GM23338 (cell line): ENCODE results near the gene TEKTIP1. TPM values are rescaled to one million over a fixed set of nuclear protein-coding genes. Genes with fewer than 3 reads are reported as not detected.

Experiments used
- ATAC-seq: fragments of 200-7000 bp; cut with Tn5 transposase; 3 replicates; pipeline ENCODE4 v1.9.1; 2020
- DNase-seq: peaks from one replicate; pipeline ENCODE4 v3.0.0-alpha.2; 2015; ENCODE audit warnings: low spot score
- H2AFZ ChIP-seq: fragments of 200-600 bp; sonication (generic); 2 replicates; pipeline ENCODE4 v1.8.0; 2016; ENCODE audit warnings: antibody characterized with exemption, mild to moderate bottlenecking, moderate library complexity
- H3F3A ChIP-seq: fragments of 200-600 bp; sonication (generic); replicated peaks from 2 replicates; pipeline ENCODE4 v1.8.0; 2017; ENCODE audit warnings: antibody characterized with exemption, mixed run types, low read depth
- H3K27ac ChIP-seq: fragments of 200-600 bp; sonication (generic); 2 replicates; pipeline ENCODE4 v1.6.1; 2016; ENCODE audit warnings: low read depth
- H3K27me3 ChIP-seq: fragments of 200-600 bp; sonication (generic); 2 replicates; pipeline ENCODE4 v1.8.0; 2016; ENCODE audit warnings: mild to moderate bottlenecking, mixed run types, moderate library complexity; ENCODE audit not compliant: insufficient read depth
- H3K36me3 ChIP-seq: fragments of 200-600 bp; sonication (generic); 2 replicates; pipeline ENCODE4 v1.8.0; 2016; ENCODE audit warnings: mild to moderate bottlenecking; ENCODE audit not compliant: insufficient read depth
- H3K4me1 ChIP-seq: fragments of 200-600 bp; sonication (generic); 2 replicates; pipeline ENCODE4 v1.8.0; 2016; ENCODE audit warnings: mild to moderate bottlenecking, moderate library complexity; ENCODE audit not compliant: insufficient read depth
- H3K4me2 ChIP-seq: fragments of 200-600 bp; sonication (generic); 2 replicates; pipeline ENCODE4 v1.7.1; 2017; ENCODE audit warnings: mixed run types
- H3K4me3 ChIP-seq: fragments of 200-600 bp; sonication (generic); 2 replicates; pipeline ENCODE4 v1.6.1; 2016; ENCODE audit warnings: mixed run types
- H3K79me2 ChIP-seq: fragments of 200-600 bp; sonication (generic); replicated peaks from 2 replicates; pipeline ENCODE4 v1.8.0; 2017; ENCODE audit warnings: mild to moderate bottlenecking; ENCODE audit not compliant: insufficient read depth
- H3K9me2 ChIP-seq: fragments of 200-600 bp; sonication (generic); 2 replicates; pipeline ENCODE4 v1.8.0; 2017; ENCODE audit not compliant: insufficient read depth
- H4K20me1 ChIP-seq: fragments of 200-600 bp; sonication (generic); replicated peaks from 2 replicates; pipeline ENCODE4 v1.8.0; 2017; ENCODE audit warnings: mild to moderate bottlenecking; ENCODE audit not compliant: insufficient read depth
- H3K27ac Mint-ChIP-seq: 2 replicates; pipeline ENCODE4 v1.8.0; 2020; ENCODE audit warnings: inconsistent platforms, mild to moderate bottlenecking, moderate library complexity, mixed read lengths
- H3K27me3 Mint-ChIP-seq: 3 replicates; pipeline ENCODE4 v1.8.0; 2022; ENCODE audit warnings: low read depth, mild to moderate bottlenecking, moderate library complexity, mixed read lengths, inconsistent platforms; ENCODE audit not compliant: insufficient read depth, poor library complexity
- H3K36me3 Mint-ChIP-seq: 3 replicates; pipeline ENCODE4 v1.8.0; 2021; ENCODE audit warnings: low read depth, mild to moderate bottlenecking, inconsistent platforms, moderate library complexity, mixed read lengths
- H3K4me1 Mint-ChIP-seq: 3 replicates; pipeline ENCODE4 v1.8.0; 2020; ENCODE audit warnings: mild to moderate bottlenecking, inconsistent platforms, mixed read lengths
- H3K4me3 Mint-ChIP-seq: 3 replicates; pipeline ENCODE4 v1.8.0; 2021; ENCODE audit warnings: moderate library complexity, mild to moderate bottlenecking, inconsistent platforms, mixed read lengths
- H3K9me3 Mint-ChIP-seq: 3 replicates; pipeline ENCODE4 v1.8.0; 2020; ENCODE audit warnings: moderate library complexity, mild to moderate bottlenecking, inconsistent platforms, mixed read lengths
- CREB1 ChIP-seq: fragments of 250-450 bp; sonication (Bioruptor Pico); IDR thresholded peaks from 2 replicates; pipeline ENCODE4 v1.5.0; 2020; ENCODE audit warnings: low read depth, mild to moderate bottlenecking, moderate library complexity
- EZH2 ChIP-seq: fragments of 200-600 bp; sonication (generic); IDR thresholded peaks from one replicate; pipeline ENCODE4 v1.8.0; 2017; ENCODE audit warnings: antibody characterized with exemption, mild to moderate bottlenecking, low read depth; ENCODE audit not compliant: unreplicated experiment
- EZH2phosphoT487 ChIP-seq: fragments of 200-600 bp; sonication (generic); IDR thresholded peaks from one replicate; pipeline ENCODE4 v1.8.1; 2018; ENCODE audit warnings: antibody characterized with exemption; ENCODE audit not compliant: unreplicated experiment
- JUNB ChIP-seq: IDR thresholded peaks from one replicate; pipeline ENCODE4 v1.6.1; 2016; ENCODE audit warnings: antibody characterized with exemption; ENCODE audit not compliant: unreplicated experiment
- NANOG ChIP-seq: IDR thresholded peaks from 2 replicates; pipeline ENCODE4 v1.6.1; 2016; ENCODE audit warnings: antibody characterized with exemption, borderline replicate concordance
- POLR2AphosphoS5 ChIP-seq: IDR thresholded peaks from 2 replicates; pipeline ENCODE4 v1.6.1; 2016; ENCODE audit warnings: antibody characterized with exemption, low read depth
- REST ChIP-seq: IDR thresholded peaks from one replicate; pipeline ENCODE4 v1.6.1; 2018; ENCODE audit warnings: antibody characterized with exemption; ENCODE audit not compliant: unreplicated experiment
- STAT1 ChIP-seq: IDR thresholded peaks from one replicate; pipeline ENCODE4 v1.6.1; 2016; ENCODE audit warnings: antibody characterized with exemption; ENCODE audit not compliant: unreplicated experiment
- ZNF114 ChIP-seq: fragments of 250-450 bp; sonication (Bioruptor Pico); IDR thresholded peaks from 2 replicates; pipeline ENCODE4 v1.5.0; 2020; ENCODE audit warnings: mild to moderate bottlenecking, moderate library complexity
- ZNF331 ChIP-seq: fragments of 250-450 bp; sonication (Bioruptor Pico); IDR thresholded peaks from 2 replicates; pipeline ENCODE4 v1.5.0; 2020; ENCODE audit warnings: low read depth, mild to moderate bottlenecking, moderate library complexity
- polyA plus RNA-seq: library from polyadenylated mRNA; unstranded; fragments of >200 nt; fragmentation: Nextera tagmentation; extraction: Ambion mirVana; gene quantifications from 2 replicates; pipeline ENCODE4 v1.2.1, GENCODE V29; 2016
- total RNA-seq: library from RNA; depleted of rRNA; stranded (reverse); fragments of >200 nt; shearing (Covaris generic); gene quantifications from 2 replicates; pipeline ENCODE4 v1.2.3, GENCODE V29; 2014
- TF ChIP-seq, protein P1 (sequence below): fragments of 250-450 bp; sonication (Bioruptor Pico); IDR thresholded peaks from 2 replicates; pipeline ENCODE4 v1.5.0; 2020; ENCODE audit warnings: mild to moderate bottlenecking, moderate library complexity
- TF ChIP-seq, protein P2 (sequence below): IDR thresholded peaks from 2 replicates; pipeline ENCODE4 v1.6.1; 2016; ENCODE audit warnings: antibody characterized with exemption
- TF ChIP-seq, protein P3 (sequence below), 2 experiments: fragments of 200-600 bp in 1 of 2; sonication (generic) in 1 of 2; conservative IDR thresholded peaks; 2 replicates each; pipeline versions ENCODE4 v1.5.1 to v1.6.1; 2016 to 2017; ENCODE audit warnings: antibody characterized with exemption in 2 of 2, low read depth in 2 of 2, mild to moderate bottlenecking in 2 of 2, moderate library complexity in 1 of 2

TEKTIP1 gene
- total and polyA plus RNA-seq, 2 experiments from 2014 or later: not detected

DNA sequence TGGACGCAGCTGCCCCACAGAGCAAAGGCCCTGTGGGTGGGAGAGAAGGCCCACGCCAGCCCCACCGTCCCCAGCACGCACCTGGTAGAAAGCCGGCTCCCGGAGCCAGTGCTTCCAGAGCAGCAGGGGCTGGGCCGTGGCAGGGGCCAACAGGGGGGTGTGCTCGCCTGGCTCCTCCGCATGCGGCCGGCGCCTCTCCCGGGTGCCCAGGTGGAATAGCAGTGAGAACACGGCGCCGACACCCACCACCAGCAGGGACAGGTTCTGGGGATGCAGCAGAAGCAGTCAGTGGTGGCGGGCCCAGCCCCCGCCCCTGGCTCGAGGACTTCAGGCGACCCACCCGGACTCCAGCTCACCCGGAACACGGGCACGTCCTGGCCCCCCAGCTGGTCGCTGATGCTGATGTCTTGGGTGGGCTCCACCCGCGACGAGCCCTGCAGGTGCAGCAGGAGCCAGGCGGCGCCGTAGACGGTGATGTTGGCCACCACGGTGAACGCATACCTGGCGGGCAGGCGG is 8.9 kb downstream of the TEKTIP1 start:
- Histone ChIP-seq H3K4me3 (no peak overlapping the region), H3K4me1 (no peaks in the 10 kb centered on the region), H3K79me2 (no peaks in the 10 kb centered on the region), H3F3A (peaks cover 6% of the 10 kb centered on the region; the same call in 1 of the 2 replicates), H3K4me2 (no peak overlapping the region), H4K20me1 (peaks cover 7% of the 10 kb centered on the region), H2AFZ (no peak overlapping the region), H3K27ac (no peak overlapping the region), H3K27me3 (no peaks in the 10 kb centered on the region), H3K36me3 (no peaks in the 10 kb centered on the region), H3K9me2 (no peaks in the 10 kb centered on the region)
- peaks cover 7% of the 10 kb centered on the region for H3K36me3 Mint-ChIP-seq
- H3K27ac Mint-ChIP-seq: no peak overlapping the region
- no peaks in the 10 kb centered on the region; the same call in 2 of the 3 replicates for H3K4me1 Mint-ChIP-seq
- H3K4me3 Mint-ChIP-seq: no peak overlapping the region
- H3K9me3 Mint-ChIP-seq: no peaks in the 10 kb centered on the region
- no peak for TF ChIP-seq CREB1 (CRISPR knock-in tag)
- TF ChIP-seq REST: no peak
- TF ChIP-seq NANOG: no peak
- TF ChIP-seq, protein P1, sequence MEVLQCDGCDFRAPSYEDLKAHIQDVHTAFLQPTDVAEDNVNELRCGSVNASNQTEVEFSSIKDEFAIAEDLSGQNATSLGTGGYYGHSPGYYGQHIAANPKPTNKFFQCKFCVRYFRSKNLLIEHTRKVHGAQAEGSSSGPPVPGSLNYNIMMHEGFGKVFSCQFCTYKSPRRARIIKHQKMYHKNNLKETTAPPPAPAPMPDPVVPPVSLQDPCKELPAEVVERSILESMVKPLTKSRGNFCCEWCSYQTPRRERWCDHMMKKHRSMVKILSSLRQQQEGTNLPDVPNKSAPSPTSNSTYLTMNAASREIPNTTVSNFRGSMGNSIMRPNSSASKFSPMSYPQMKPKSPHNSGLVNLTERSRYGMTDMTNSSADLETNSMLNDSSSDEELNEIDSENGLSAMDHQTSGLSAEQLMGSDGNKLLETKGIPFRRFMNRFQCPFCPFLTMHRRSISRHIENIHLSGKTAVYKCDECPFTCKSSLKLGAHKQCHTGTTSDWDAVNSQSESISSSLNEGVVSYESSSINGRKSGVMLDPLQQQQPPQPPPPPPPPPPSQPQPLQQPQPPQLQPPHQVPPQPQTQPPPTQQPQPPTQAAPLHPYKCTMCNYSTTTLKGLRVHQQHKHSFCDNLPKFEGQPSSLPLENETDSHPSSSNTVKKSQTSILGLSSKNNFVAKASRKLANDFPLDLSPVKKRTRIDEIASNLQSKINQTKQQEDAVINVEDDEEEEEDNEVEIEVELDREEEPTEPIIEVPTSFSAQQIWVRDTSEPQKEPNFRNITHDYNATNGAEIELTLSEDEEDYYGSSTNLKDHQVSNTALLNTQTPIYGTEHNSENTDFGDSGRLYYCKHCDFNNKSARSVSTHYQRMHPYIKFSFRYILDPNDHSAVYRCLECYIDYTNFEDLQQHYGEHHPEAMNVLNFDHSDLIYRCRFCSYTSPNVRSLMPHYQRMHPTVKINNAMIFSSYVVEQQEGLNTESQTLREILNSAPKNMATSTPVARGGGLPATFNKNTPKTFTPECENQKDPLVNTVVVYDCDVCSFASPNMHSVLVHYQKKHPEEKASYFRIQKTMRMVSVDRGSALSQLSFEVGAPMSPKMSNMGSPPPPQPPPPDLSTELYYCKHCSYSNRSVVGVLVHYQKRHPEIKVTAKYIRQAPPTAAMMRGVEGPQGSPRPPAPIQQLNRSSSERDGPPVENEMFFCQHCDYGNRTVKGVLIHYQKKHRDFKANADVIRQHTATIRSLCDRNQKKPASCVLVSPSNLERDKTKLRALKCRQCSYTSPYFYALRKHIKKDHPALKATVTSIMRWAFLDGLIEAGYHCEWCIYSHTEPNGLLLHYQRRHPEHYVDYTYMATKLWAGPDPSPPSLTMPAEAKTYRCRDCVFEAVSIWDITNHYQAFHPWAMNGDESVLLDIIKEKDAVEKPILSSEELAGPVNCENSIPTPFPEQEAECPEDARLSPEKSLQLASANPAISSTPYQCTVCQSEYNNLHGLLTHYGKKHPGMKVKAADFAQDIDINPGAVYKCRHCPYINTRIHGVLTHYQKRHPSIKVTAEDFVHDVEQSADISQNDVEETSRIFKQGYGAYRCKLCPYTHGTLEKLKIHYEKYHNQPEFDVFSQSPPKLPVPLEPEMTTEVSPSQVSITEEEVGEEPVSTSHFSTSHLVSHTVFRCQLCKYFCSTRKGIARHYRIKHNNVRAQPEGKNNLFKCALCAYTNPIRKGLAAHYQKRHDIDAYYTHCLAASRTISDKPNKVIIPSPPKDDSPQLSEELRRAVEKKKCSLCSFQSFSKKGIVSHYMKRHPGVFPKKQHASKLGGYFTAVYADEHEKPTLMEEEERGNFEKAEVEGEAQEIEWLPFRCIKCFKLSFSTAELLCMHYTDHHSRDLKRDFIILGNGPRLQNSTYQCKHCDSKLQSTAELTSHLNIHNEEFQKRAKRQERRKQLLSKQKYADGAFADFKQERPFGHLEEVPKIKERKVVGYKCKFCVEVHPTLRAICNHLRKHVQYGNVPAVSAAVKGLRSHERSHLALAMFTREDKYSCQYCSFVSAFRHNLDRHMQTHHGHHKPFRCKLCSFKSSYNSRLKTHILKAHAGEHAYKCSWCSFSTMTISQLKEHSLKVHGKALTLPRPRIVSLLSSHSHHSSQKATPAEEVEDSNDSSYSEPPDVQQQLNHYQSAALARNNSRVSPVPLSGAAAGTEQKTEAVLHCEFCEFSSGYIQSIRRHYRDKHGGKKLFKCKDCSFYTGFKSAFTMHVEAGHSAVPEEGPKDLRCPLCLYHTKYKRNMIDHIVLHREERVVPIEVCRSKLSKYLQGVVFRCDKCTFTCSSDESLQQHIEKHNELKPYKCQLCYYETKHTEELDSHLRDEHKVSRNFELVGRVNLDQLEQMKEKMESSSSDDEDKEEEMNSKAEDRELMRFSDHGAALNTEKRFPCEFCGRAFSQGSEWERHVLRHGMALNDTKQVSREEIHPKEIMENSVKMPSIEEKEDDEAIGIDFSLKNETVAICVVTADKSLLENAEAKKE: no peak
- TF ChIP-seq STAT1: no peak
- TF ChIP-seq EZH2: no peak
- no peak for TF ChIP-seq ZNF114 (CRISPR knock-in tag)
- TF ChIP-seq, protein P2, sequence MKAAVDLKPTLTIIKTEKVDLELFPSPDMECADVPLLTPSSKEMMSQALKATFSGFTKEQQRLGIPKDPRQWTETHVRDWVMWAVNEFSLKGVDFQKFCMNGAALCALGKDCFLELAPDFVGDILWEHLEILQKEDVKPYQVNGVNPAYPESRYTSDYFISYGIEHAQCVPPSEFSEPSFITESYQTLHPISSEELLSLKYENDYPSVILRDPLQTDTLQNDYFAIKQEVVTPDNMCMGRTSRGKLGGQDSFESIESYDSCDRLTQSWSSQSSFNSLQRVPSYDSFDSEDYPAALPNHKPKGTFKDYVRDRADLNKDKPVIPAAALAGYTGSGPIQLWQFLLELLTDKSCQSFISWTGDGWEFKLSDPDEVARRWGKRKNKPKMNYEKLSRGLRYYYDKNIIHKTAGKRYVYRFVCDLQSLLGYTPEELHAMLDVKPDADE: no peak
- no peak for TF ChIP-seq EZH2phosphoT487
- TF ChIP-seq, protein P3, sequence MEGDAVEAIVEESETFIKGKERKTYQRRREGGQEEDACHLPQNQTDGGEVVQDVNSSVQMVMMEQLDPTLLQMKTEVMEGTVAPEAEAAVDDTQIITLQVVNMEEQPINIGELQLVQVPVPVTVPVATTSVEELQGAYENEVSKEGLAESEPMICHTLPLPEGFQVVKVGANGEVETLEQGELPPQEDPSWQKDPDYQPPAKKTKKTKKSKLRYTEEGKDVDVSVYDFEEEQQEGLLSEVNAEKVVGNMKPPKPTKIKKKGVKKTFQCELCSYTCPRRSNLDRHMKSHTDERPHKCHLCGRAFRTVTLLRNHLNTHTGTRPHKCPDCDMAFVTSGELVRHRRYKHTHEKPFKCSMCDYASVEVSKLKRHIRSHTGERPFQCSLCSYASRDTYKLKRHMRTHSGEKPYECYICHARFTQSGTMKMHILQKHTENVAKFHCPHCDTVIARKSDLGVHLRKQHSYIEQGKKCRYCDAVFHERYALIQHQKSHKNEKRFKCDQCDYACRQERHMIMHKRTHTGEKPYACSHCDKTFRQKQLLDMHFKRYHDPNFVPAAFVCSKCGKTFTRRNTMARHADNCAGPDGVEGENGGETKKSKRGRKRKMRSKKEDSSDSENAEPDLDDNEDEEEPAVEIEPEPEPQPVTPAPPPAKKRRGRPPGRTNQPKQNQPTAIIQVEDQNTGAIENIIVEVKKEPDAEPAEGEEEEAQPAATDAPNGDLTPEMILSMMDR (conservative IDR thresholded peaks at IDR 0.05; ENCODE audit: low read depth in 2 of 2): no peak
- no peak for TF ChIP-seq ZNF331
- no peak for TF ChIP-seq JUNB
- TF ChIP-seq POLR2AphosphoS5: no peak
- peaks cover 12% of the 10 kb centered on the region for H3K27me3 Mint-ChIP-seq
- DNase-seq (no peak), ATAC-seq (no peak)
